OCI-LY7 (cell line): ENCODE measurements around the gene RBM26.

Source experiments
- CTCF ChIP-seq: fragments of 200-600 bp; sonication (generic); conservative IDR thresholded peaks from 2 replicates; pipeline ENCODE4 v1.5.1; 2014; ENCODE audit warnings: mild to moderate bottlenecking, antibody characterized with exemption, low read length, moderate library complexity, mixed read lengths
- EZH2phosphoT487 ChIP-seq: fragments of 200-600 bp; sonication (generic); IDR thresholded peaks from 2 replicates; pipeline ENCODE4 v1.6.1; 2018; ENCODE audit warnings: low read depth, borderline replicate concordance, mild to moderate bottlenecking, mixed run types, antibody characterized with exemption, low read length, moderate library complexity, mixed read lengths

GRCh38 chr13:79395881-79396280, 10.2 kb downstream of the RBM26 start:
- no peak for TF ChIP-seq CTCF
- TF ChIP-seq EZH2phosphoT487: no peak
